ENCODE data around the gene STXBP5. TPM values are rescaled to one million over a fixed set of nuclear protein-coding genes. Genes with fewer than 3 reads are reported as not detected.

Gene STXBP5
- total RNA-seq, 1 donor from 2014 or later, result 34.8 TPM

DNA sequence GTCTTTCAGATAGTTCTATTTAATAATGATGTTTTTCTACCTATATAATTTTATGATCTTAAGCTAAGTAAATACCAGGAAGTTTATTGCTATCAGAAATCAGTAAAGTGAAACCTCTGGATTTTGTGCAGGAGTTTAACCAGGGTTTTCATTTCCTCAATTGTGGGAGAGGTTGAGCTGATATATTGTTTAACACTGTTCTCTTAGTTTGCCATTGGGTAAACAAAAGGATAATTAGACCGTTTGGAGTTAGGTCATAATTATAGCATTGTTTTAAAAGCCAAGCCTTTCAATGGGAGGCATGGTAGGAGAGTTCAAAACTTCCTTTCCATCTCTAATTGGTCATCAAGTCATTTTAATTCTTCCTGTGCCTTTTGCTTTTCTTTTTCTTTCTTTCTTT lies 58.7 kb downstream of the STXBP5 start:
- TF ChIP-seq, protein P1, sequence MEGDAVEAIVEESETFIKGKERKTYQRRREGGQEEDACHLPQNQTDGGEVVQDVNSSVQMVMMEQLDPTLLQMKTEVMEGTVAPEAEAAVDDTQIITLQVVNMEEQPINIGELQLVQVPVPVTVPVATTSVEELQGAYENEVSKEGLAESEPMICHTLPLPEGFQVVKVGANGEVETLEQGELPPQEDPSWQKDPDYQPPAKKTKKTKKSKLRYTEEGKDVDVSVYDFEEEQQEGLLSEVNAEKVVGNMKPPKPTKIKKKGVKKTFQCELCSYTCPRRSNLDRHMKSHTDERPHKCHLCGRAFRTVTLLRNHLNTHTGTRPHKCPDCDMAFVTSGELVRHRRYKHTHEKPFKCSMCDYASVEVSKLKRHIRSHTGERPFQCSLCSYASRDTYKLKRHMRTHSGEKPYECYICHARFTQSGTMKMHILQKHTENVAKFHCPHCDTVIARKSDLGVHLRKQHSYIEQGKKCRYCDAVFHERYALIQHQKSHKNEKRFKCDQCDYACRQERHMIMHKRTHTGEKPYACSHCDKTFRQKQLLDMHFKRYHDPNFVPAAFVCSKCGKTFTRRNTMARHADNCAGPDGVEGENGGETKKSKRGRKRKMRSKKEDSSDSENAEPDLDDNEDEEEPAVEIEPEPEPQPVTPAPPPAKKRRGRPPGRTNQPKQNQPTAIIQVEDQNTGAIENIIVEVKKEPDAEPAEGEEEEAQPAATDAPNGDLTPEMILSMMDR (IDR thresholded peaks at IDR 0.05), result no peak

DNA sequence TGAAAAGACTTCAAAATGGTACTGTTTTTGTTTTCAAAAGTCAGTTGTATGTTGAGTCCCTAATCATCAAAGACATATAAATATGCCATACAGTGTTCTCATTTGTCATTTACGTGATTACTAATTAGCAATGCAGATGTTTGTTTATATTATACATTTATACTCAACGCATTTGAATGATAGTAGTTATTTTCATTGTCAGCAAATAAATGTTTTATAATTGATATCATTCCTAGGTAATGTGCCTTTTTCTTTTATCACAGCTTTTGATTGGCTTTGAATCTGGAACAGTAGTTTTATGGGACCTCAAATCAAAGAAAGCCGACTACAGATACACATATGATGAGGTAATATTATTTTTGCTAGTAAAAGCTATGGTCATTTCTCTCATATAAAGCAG lies 62.6 kb downstream of the STXBP5 start:
- H3K4me3 Mint-ChIP-seq (ENCODE audit: unreplicated experiment), result no peak overlapping the region

More for the DNA sequence above, 58.7 kb downstream of the STXBP5 start:
- DNase-seq (ENCODE audit: extremely low spot score, unreplicated experiment), result no peak
- H3K27me3 Mint-ChIP-seq (ENCODE audit: unreplicated experiment), result no peaks in the 10 kb centered on the region
- H3K4me3 Mint-ChIP-seq (ENCODE audit: unreplicated experiment), result no peak overlapping the region
- H3K27ac Mint-ChIP-seq (ENCODE audit: unreplicated experiment), result no peak overlapping the region
- H3K36me3 Mint-ChIP-seq (ENCODE audit: unreplicated experiment), result peaks cover 28% of the 10 kb centered on the region
- H3K9me3 Mint-ChIP-seq (ENCODE audit: unreplicated experiment), result no peaks in the 10 kb centered on the region
- H3K4me1 Mint-ChIP-seq (ENCODE audit: unreplicated experiment), result peaks cover 5% of the 10 kb centered on the region

DNA sequence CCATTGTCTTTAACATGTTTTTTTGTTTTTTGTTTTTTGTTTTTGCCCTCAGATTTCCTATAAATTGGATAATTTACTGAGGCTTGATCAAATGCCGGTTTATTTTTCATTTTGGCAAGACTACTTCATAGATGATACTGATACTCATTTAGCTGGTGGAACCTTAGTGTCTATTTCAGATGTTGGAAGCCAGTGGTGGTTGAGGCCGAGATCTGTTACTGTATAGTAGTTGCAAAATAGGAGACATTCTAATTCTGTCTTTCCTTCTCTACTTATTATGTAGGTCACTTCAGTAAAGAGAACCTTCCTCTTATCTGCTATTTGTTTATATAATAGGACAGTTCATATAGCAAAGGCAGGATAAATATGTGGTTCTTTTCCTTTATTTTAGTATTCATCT lies 63.4 kb downstream of the STXBP5 start:
- DNase-seq (ENCODE audit: extremely low spot score, unreplicated experiment), result no peak
- Mint-ChIP-seq H3K36me3 (ENCODE audit: unreplicated experiment) (peaks cover 58% of the 10 kb centered on the region), H3K9me3 (ENCODE audit: unreplicated experiment) (no peaks in the 10 kb centered on the region), H3K4me1 (ENCODE audit: unreplicated experiment) (peaks cover 2% of the 10 kb centered on the region), H3K4me3 (ENCODE audit: unreplicated experiment) (no peak overlapping the region), H3K27me3 (ENCODE audit: unreplicated experiment) (no peaks in the 10 kb centered on the region), H3K27ac (ENCODE audit: unreplicated experiment) (no peak overlapping the region)
- TF ChIP-seq, protein P1 (IDR thresholded peaks at IDR 0.05), result no peak

More for the DNA sequence above, 62.6 kb downstream of the STXBP5 start:
- H3K36me3 Mint-ChIP-seq (ENCODE audit: unreplicated experiment), result peaks cover 51% of the 10 kb centered on the region
- no peak overlapping the region for H3K27ac Mint-ChIP-seq (ENCODE audit: unreplicated experiment)
- H3K4me1 Mint-ChIP-seq (ENCODE audit: unreplicated experiment), result peaks cover 2% of the 10 kb centered on the region
- TF ChIP-seq, protein P1 (IDR thresholded peaks at IDR 0.05), result no peak
- no peaks in the 10 kb centered on the region for H3K27me3 Mint-ChIP-seq (ENCODE audit: unreplicated experiment)
- no peak for DNase-seq (ENCODE audit: extremely low spot score, unreplicated experiment)
- no peaks in the 10 kb centered on the region for H3K9me3 Mint-ChIP-seq (ENCODE audit: unreplicated experiment)

DNA sequence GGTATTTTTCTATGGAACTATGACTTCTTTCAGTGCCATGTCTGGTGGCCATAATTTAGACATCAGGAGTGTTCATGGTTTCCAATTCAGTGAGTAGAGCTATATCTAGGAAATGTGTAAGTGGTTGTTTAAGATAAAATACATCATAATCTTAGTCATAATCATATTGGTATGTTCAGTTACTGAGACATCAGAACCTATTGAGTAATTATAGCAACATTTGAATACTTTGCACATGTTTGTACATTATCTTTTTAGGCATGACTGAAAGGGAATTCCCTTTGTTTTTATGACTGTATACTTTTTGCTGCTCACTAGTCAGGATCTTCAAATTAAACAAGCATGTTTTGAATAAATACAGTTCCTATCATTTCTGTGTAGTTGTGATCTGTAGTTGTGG lies 64.0 kb downstream of the STXBP5 start:
- Mint-ChIP-seq H3K4me3 (ENCODE audit: unreplicated experiment) (no peak overlapping the region), H3K9me3 (ENCODE audit: unreplicated experiment) (no peaks in the 10 kb centered on the region), H3K36me3 (ENCODE audit: unreplicated experiment) (peaks cover 64% of the 10 kb centered on the region), H3K4me1 (ENCODE audit: unreplicated experiment) (peaks cover 2% of the 10 kb centered on the region), H3K27ac (ENCODE audit: unreplicated experiment) (peak overlapping the region; percentile 42), H3K27me3 (ENCODE audit: unreplicated experiment) (no peaks in the 10 kb centered on the region)
- TF ChIP-seq, protein P1 (IDR thresholded peaks at IDR 0.05), result no peak
- DNase-seq (ENCODE audit: extremely low spot score, unreplicated experiment), result no peak

DNA sequence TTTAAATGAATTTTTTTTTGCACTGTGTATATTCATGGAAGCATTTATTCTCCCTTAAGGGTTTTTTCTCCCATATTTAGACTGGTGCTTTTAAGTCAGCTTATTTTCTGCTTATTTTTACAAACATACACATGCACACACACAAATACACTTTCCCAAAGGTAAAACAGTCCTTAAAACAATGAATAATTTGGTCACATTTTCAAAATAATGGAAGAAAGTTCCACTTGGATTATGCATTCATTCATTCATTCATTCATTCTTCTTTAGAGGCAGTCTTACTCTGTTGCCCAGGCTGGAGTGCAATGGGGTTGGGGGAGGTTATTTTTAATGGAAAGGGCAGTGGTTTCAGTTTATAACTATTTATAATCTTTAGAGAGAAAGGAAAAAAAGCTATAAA lies 69.8 kb downstream of the STXBP5 start:
- TF ChIP-seq, protein P1 (IDR thresholded peaks at IDR 0.05), result no peak
- Mint-ChIP-seq H3K9me3 (ENCODE audit: unreplicated experiment) (no peaks in the 10 kb centered on the region), H3K27ac (ENCODE audit: unreplicated experiment) (no peak overlapping the region), H3K4me1 (ENCODE audit: unreplicated experiment) (peaks cover 3% of the 10 kb centered on the region), H3K4me3 (ENCODE audit: unreplicated experiment) (no peak overlapping the region), H3K36me3 (ENCODE audit: unreplicated experiment) (peaks cover 48% of the 10 kb centered on the region), H3K27me3 (ENCODE audit: unreplicated experiment) (no peaks in the 10 kb centered on the region)
- no peak for DNase-seq (ENCODE audit: extremely low spot score, unreplicated experiment)

Data from osteocyte (in vitro differentiated cells).